ENCODE results near the gene ZCCHC2.

ZCCHC2 gene

DNA sequence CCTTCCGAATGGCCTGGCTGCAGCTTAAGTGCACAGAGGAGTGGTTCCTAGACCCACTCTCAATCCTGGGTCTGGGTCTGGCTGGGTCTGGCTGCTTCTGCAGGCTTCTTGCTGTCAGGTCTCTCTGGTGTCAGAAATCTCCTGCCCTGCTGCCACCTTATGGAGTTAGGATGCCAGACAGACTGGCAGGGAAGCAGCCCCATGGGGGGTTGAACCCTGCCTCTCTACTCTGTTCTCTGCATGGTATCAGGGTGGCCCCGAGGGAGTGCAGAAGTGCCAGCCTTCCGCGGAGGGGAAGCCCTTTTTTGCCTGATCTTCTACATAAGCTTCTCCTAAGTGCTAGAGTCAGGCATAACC is 89.4 kb downstream of the ZCCHC2 start:
- no peaks in the 10 kb centered on the region for H3K27me3 ChIP-seq (ENCODE audit: insufficient read depth, low read depth)
- no peak overlapping the region for H3K27ac ChIP-seq
- no peak overlapping the region for H3K4me2 ChIP-seq
- TF ChIP-seq, protein P1, sequence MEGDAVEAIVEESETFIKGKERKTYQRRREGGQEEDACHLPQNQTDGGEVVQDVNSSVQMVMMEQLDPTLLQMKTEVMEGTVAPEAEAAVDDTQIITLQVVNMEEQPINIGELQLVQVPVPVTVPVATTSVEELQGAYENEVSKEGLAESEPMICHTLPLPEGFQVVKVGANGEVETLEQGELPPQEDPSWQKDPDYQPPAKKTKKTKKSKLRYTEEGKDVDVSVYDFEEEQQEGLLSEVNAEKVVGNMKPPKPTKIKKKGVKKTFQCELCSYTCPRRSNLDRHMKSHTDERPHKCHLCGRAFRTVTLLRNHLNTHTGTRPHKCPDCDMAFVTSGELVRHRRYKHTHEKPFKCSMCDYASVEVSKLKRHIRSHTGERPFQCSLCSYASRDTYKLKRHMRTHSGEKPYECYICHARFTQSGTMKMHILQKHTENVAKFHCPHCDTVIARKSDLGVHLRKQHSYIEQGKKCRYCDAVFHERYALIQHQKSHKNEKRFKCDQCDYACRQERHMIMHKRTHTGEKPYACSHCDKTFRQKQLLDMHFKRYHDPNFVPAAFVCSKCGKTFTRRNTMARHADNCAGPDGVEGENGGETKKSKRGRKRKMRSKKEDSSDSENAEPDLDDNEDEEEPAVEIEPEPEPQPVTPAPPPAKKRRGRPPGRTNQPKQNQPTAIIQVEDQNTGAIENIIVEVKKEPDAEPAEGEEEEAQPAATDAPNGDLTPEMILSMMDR (conservative IDR thresholded peaks at IDR 0.05; ENCODE audit: low read depth, low read length) = no peak
- no peaks in the 10 kb centered on the region for H3K79me2 ChIP-seq (ENCODE audit: insufficient read depth, low read depth)
- no peaks in the 10 kb centered on the region for H4K20me1 ChIP-seq (ENCODE audit: insufficient read depth)
- H3K9ac ChIP-seq = no peak overlapping the region
- no peak overlapping the region for H3K4me3 ChIP-seq (IDR thresholded peaks at IDR 0.05; ENCODE audit: insufficient read depth, low read depth, low read length)
- H3K4me1 ChIP-seq (ENCODE audit: low read depth, poor library complexity, severe bottlenecking) = no peaks in the 10 kb centered on the region
- no peak overlapping the region for H2AFZ ChIP-seq (ENCODE audit: low read depth)
- H3K36me3 ChIP-seq (ENCODE audit: insufficient read depth) = no peaks in the 10 kb centered on the region

GRCh38 chr18:62612776-62613175 is 90.0 kb downstream of the ZCCHC2 start:
- Histone ChIP-seq H3K9ac (no peak overlapping the region), H3K79me2 (ENCODE audit: insufficient read depth, low read depth) (no peaks in the 10 kb centered on the region), H3K4me1 (ENCODE audit: low read depth, poor library complexity, severe bottlenecking) (no peaks in the 10 kb centered on the region), H3K4me2 (no peak overlapping the region), H3K27ac (no peak overlapping the region), H3K27me3 (ENCODE audit: insufficient read depth, low read depth) (no peaks in the 10 kb centered on the region), H4K20me1 (ENCODE audit: insufficient read depth) (no peaks in the 10 kb centered on the region), H3K36me3 (ENCODE audit: insufficient read depth) (no peaks in the 10 kb centered on the region), H2AFZ (ENCODE audit: low read depth) (no peak overlapping the region), H3K4me3 (IDR thresholded peaks at IDR 0.05; ENCODE audit: insufficient read depth, low read depth, low read length) (no peak overlapping the region)
- TF ChIP-seq, protein P1 (conservative IDR thresholded peaks at IDR 0.05; ENCODE audit: low read depth, low read length) = no peak

GRCh38 chr18:62614494-62614893 is 91.7 kb downstream of the ZCCHC2 start:
- Histone ChIP-seq H2AFZ (ENCODE audit: low read depth) (no peak overlapping the region), H3K36me3 (ENCODE audit: insufficient read depth) (no peaks in the 10 kb centered on the region), H3K4me1 (ENCODE audit: low read depth, poor library complexity, severe bottlenecking) (no peaks in the 10 kb centered on the region), H4K20me1 (ENCODE audit: insufficient read depth) (no peaks in the 10 kb centered on the region), H3K79me2 (ENCODE audit: insufficient read depth, low read depth) (no peaks in the 10 kb centered on the region), H3K27ac (no peak overlapping the region), H3K27me3 (ENCODE audit: insufficient read depth, low read depth) (no peaks in the 10 kb centered on the region), H3K9ac (no peak overlapping the region), H3K4me3 (IDR thresholded peaks at IDR 0.05; ENCODE audit: insufficient read depth, low read depth, low read length) (no peak overlapping the region), H3K4me2 (no peak overlapping the region)
- TF ChIP-seq, protein P1 (conservative IDR thresholded peaks at IDR 0.05; ENCODE audit: low read depth, low read length) = no peak

DNA sequence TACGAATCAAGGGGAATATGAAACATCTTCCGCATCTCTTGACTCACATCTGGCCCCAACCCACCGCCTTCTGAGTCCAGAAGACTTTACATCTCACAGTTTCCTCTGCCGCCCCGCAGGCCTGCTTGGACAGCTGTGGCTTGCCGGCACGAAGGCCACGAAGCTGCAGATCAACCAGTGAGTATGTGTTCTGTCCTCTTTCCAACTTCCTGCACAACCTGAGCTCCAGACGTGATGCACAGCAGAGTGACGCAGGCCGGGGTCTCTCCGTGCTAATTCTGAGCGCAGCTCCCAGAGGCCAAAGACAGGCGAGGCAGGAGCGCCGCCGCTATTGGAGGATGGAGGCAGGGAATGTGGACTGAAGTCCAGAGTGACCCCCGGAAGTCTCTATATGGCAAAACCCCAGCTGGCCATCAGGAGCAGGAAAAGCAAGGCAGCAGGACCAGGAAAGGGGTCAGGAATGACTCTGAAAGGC is 93.5 kb downstream of the ZCCHC2 start:
- Histone ChIP-seq H3K9ac (no peak overlapping the region), H3K27me3 (ENCODE audit: insufficient read depth, low read depth) (no peaks in the 10 kb centered on the region), H3K4me1 (ENCODE audit: low read depth, poor library complexity, severe bottlenecking) (no peaks in the 10 kb centered on the region), H3K27ac (no peak overlapping the region), H3K36me3 (ENCODE audit: insufficient read depth) (no peaks in the 10 kb centered on the region), H3K4me2 (no peak overlapping the region), H3K4me3 (IDR thresholded peaks at IDR 0.05; ENCODE audit: insufficient read depth, low read depth, low read length) (no peak overlapping the region), H4K20me1 (ENCODE audit: insufficient read depth) (no peaks in the 10 kb centered on the region), H2AFZ (ENCODE audit: low read depth) (no peak overlapping the region), H3K79me2 (ENCODE audit: insufficient read depth, low read depth) (no peaks in the 10 kb centered on the region)
- TF ChIP-seq, protein P1 (conservative IDR thresholded peaks at IDR 0.05; ENCODE audit: low read depth, low read length) = no peak

All from KMS-11 (cell line).